Mononuclear cell (primary cell): ENCODE data around the gene MLST8. TPM values are rescaled to one million over a fixed set of nuclear protein-coding genes. Genes with fewer than 3 reads are reported as not detected.

ENCODE experiments used
- H3K27me3 ChIP-seq: 2 replicates; pipeline ENCODE4 v1.6.0; 2011; ENCODE audit warnings: low read length, control low read depth; ENCODE audit not compliant: insufficient read depth
- H3K4me1 ChIP-seq: 2 replicates; pipeline ENCODE4 v1.5.1; 2011; ENCODE audit warnings: mild to moderate bottlenecking, low read length, control low read depth; ENCODE audit not compliant: insufficient read depth
- H3K4me3 ChIP-seq: 2 replicates; pipeline ENCODE4 v1.5.1; 2011; ENCODE audit warnings: mild to moderate bottlenecking, low read length, moderate library complexity
- H3K9me3 ChIP-seq: 2 replicates; pipeline ENCODE4 v1.5.1; 2011; ENCODE audit warnings: low read depth, mild to moderate bottlenecking, control low read depth, low read length
- total RNA-seq: library from RNA; depleted of rRNA; stranded (reverse); fragments of >200 nt; gene quantifications from one replicate; pipeline ENCODE4 v1.2.3, GENCODE V29; 2012

The MLST8 gene
- total RNA-seq, 1 donor, result 11.0 TPM

DNA sequence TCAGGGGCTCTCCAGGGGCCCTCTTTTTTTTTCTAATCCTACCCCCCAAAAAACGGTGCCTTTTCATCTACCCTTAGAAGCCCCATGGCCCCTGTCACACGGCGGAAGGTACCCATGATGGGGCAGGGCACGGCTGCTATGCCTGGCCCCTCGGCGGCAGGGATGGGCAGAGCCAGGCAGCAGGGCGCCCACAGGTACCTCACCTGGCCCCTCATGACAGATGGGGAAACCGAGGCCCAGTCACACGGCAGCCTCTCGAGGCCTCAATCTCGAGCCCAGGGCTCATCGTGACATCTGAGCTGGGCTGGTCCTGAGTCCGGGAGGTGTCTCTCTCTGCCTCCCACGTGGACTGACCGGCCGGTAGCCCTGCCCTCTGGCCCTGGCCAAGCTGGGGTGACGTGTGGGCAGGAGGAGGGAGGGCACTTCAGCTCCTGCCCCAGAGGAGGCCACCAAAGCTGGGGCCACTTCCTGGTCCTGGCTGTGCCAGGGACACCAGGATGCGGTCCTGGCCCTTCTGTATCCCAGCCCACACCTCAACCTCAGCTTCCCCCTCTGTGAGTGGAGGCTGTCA is 38.1 kb upstream of the MLST8 start:
- Histone ChIP-seq H3K4me1 (no peaks in the 10 kb centered on the region), H3K27me3 (no peaks in the 10 kb centered on the region), H3K9me3 (no peaks in the 10 kb centered on the region), H3K4me3 (no peak overlapping the region)

GRCh38 chr16:2170080-2170479 is 35.2 kb upstream of the MLST8 start:
- Histone ChIP-seq H3K4me1 (no peaks in the 10 kb centered on the region), H3K27me3 (no peaks in the 10 kb centered on the region), H3K9me3 (no peaks in the 10 kb centered on the region), H3K4me3 (no peak overlapping the region)

DNA sequence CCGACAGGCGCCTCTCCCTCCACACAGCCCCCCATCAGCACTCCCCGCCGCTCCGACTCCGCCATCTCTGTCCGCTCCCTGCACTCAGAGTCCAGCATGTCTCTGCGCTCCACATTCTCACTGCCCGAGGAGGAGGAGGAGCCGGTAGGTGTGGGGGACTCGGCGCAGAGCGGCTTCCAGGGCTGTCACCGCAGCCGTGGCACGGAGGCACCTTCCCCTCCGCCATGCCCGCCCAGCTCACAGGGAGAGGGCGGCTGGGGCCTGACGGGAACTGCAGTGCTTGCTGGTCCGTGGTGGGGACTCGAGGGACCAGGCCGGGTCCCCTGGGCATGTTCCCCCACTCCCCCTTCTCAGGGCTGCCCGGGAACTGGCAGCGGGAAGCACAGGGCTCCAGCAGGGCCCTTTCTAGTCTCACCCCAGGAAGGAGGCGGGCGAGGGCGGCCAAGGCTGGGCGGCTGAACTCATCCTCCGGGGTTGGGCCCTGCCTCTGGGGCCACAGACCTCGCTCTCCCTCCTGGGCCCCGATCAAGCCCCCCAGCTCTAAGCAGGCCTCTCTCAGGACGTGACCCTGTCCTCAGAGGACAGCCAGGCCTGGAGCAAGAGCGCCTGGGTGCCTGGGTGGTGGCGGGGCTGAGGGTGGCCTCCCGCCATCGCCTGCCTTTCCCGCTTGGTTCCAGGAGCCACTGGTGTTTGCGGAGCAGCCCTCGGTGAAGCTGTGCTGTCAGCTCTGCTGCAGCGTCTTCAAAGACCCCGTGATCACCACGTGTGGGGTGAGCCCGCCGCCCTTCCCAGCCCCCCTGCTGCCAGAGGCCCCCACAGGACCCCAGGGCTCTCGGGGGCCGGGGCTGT is 34.4 kb upstream of the MLST8 start:
- Histone ChIP-seq H3K27me3 (no peaks in the 10 kb centered on the region), H3K9me3 (no peaks in the 10 kb centered on the region), H3K4me3 (no peak overlapping the region), H3K4me1 (no peaks in the 10 kb centered on the region)

DNA sequence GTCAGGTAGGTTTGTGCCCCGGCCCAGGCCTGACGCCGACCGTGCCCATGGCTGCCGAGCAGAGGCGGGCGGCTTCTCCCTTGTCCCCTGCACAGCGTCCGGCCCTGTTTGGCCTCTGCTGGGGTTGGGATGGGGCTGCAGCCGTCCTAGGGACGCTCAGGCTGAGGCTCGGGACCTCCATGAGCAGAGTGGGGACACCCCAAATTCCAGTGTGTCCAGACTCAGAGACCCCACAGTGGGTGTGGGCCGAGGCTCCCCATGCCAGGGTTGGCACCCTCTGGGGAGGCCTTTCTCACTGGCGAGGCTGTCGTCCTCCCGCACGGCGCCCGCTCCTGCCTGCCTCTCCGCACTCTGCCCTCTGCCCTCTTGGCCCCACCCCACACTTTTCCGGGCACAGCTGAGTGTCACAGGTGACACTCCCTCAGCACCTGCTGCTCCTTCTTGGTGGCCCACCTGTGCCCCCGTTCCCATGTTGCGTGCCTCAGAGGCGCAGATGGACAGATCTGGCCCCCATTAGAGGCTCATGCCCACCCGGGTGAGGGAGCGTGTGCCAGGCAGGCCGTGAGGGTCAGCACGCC is 33.6 kb upstream of the MLST8 start:
- Histone ChIP-seq H3K27me3 (no peaks in the 10 kb centered on the region), H3K9me3 (no peaks in the 10 kb centered on the region), H3K4me3 (no peak overlapping the region), H3K4me1 (no peaks in the 10 kb centered on the region)

DNA sequence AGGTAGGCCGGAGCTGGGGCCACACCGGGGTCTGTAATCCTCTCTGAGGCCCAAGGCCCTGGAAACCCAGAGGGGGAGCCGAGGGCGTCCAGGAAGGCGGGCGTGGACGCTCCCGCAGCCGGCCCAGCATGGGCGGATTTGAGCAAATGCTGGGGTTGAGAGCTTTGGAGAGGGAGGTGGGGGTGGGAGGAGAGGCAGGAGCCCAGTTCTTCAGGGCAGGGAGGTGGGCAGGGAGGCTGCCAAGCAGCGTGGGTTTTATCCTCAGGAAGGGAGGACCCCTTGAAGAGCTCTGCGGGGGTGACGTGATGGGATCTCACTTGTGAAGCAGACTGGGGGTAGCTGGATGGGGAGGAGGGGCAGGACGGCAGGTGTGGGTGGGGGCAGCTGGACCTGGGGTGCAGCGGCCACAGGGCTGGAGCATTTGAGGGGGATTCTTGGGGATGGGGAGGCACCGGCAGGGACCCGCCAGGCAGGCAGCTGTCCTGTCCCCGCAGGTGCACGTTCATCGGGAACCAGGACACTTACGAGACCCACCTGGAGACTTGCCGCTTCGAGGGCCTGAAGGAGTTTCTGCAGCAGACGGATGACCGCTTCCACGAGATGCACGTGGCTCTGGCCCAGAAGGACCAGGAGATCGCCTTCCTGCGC is 32.4 kb upstream of the MLST8 start:
- no peaks in the 10 kb centered on the region for H3K4me1 ChIP-seq
- H3K27me3 ChIP-seq, result no peaks in the 10 kb centered on the region
- no peak overlapping the region for H3K4me3 ChIP-seq
- H3K9me3 ChIP-seq, result no peaks in the 10 kb centered on the region

DNA sequence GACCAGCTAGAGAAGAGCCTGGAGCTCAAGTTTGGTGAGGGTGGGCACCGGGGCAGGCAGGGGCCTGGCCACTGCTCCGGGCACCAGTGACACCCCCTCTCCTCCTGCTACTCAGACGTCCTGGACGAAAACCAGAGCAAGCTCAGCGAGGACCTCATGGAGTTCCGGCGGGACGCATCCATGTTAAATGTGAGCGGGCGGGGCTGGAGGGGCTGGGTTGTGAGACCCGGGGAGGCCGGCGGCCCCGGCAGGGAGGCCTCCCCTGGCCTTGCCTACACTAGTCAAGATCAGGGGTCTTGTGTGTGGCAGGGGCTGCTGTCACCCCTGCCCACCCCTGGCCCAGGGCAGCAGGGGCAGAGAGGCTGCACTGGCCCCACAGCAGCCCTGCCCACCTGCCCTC is 31.9 kb upstream of the MLST8 start:
- Histone ChIP-seq H3K4me3 (no peak overlapping the region), H3K27me3 (no peaks in the 10 kb centered on the region), H3K9me3 (no peaks in the 10 kb centered on the region), H3K4me1 (no peaks in the 10 kb centered on the region)

DNA sequence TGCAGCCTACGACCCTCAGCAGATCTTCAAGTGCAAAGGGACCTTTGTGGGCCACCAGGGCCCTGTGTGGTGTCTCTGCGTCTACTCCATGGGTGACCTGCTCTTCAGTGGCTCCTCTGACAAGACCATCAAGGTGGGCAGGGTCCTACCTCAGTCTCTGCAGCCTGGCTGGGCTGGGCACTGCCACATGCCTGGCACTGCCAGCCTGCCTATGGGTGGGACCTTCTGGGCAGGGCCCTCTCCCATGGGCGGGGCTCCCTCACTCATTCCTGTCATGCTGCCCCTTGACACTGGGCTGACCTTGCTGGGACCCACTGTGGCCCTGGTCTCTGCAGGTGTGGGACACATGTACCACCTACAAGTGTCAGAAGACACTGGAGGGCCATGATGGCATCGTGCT is 31.3 kb upstream of the MLST8 start:
- Histone ChIP-seq H3K4me1 (no peaks in the 10 kb centered on the region), H3K4me3 (no peak overlapping the region), H3K9me3 (no peaks in the 10 kb centered on the region), H3K27me3 (no peaks in the 10 kb centered on the region)

GRCh38 chr16:2174396-2175131 is 30.7 kb upstream of the MLST8 start:
- Histone ChIP-seq H3K4me1 (no peaks in the 10 kb centered on the region), H3K27me3 (no peaks in the 10 kb centered on the region), H3K9me3 (no peaks in the 10 kb centered on the region), H3K4me3 (no peak overlapping the region)

- Histone ChIP-seq H3K4me3 (no peak overlapping the region), H3K9me3 (no peaks in the 10 kb centered on the region), H3K27me3 (no peaks in the 10 kb centered on the region), H3K4me1 (no peaks in the 10 kb centered on the region)
Measured at GRCh38 chr16:2175454-2175853, 29.8 kb upstream of the MLST8 start.

- no peak overlapping the region for H3K4me3 ChIP-seq
- no peaks in the 10 kb centered on the region for H3K27me3 ChIP-seq
- H3K4me1 ChIP-seq, result no peaks in the 10 kb centered on the region
- no peaks in the 10 kb centered on the region for H3K9me3 ChIP-seq
Measured at GRCh38 chr16:2176047-2176446, 29.2 kb upstream of the MLST8 start.

DNA sequence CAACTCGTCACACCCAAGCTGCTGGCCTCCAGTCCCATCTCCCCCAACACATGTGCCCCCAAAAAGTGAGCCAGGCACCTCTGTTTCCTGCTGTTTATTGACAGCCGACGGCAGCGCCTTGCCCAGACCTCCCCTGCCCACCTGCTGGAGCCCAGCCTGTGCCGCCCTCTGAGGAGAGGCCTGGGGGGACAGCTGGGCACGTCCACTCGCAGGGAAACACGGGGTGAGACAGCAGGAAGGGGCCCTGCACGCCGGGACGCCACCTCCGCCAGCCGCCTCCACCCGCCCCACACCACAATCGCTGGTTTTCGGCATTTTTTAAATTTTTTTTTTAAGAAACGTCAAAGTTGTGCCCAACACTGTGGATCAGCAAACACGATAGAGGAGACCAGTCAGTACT is 28.2 kb upstream of the MLST8 start:
- no peaks in the 10 kb centered on the region for H3K27me3 ChIP-seq
- no peak overlapping the region for H3K4me3 ChIP-seq
- H3K4me1 ChIP-seq, result no peaks in the 10 kb centered on the region
- H3K9me3 ChIP-seq, result no peaks in the 10 kb centered on the region

DNA sequence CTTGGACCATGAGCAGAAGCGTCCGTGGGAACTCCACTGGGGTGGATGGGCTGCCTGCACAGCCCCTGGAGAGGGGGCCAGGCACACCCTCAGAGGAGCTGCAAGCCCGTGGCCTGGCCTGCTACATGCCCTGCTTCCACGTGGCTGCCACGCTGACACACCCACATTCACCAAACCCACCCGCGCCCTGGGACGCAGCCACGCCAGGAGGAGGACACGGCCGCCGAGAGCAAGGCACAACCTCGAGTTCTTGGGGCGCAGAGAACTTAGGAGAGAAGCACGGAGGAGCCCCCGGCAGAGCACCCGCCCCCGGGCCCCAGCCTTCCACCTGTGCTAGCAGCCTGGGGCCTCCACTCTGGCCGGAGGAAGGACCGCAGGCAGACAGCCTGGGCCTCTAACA is 27.7 kb upstream of the MLST8 start:
- Histone ChIP-seq H3K27me3 (no peaks in the 10 kb centered on the region), H3K9me3 (no peaks in the 10 kb centered on the region), H3K4me3 (no peak overlapping the region), H3K4me1 (no peaks in the 10 kb centered on the region)

GRCh38 chr16:2178321-2179106 is 26.7 kb upstream of the MLST8 start:
- Histone ChIP-seq H3K9me3 (no peaks in the 10 kb centered on the region), H3K4me3 (no peak overlapping the region), H3K4me1 (no peaks in the 10 kb centered on the region), H3K27me3 (no peaks in the 10 kb centered on the region)

DNA sequence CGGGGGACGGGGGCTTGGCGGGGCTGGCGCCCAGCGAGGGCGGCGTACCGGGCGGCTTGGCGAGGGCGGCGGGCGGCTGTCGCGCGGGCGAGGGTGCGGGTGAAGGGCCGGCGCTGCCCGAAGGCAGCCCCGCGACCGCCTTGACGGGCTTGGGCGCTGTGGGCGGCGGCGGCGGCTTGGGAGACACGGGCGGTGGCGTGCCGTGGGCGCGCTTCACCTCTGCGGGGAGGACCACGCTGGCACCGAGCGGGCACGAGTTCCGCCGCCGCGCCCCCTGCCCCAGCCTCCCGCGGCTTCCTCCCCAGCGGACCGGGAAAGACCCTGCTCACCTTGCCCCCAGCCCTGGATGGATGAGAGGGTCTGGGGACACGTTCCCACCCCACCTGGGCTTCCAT is 26.1 kb upstream of the MLST8 start:
- no peak overlapping the region for H3K4me3 ChIP-seq
- no peaks in the 10 kb centered on the region for H3K27me3 ChIP-seq
- no peaks in the 10 kb centered on the region for H3K9me3 ChIP-seq
- H3K4me1 ChIP-seq, result no peaks in the 10 kb centered on the region
